GM18502 (cell line): ENCODE measurements around the gene NFYA.

Source experiments
- ATAC-seq: cut with Tn5 transposase; IDR thresholded peaks from one replicate; pipeline ENCODE4 v1.9.1; 2021; ENCODE audit warnings: mild to moderate bottlenecking; ENCODE audit not compliant: unreplicated experiment, poor library complexity

The NFYA gene

GRCh38 chr6:41071923-41072835 lies 595 bp upstream of the NFYA start, which contains the start of gene OARD1:
Gene OARD1, minus strand, starts transcription at chr6:41072356. Its CDS starts 722 bp downstream, at chr6:41071634.
- ATAC-seq, result peak; percentile 75

GRCh38 chr6:41073203-41073967 lies 611 bp downstream of the NFYA start:
- ATAC-seq, result peak; percentile 35

- ATAC-seq, result no peak
Measured at GRCh38 chr6:41073968-41074691, 1.4 kb downstream of the NFYA start.

GRCh38 chr6:41074692-41075436 lies 2.1 kb downstream of the NFYA start:
- ATAC-seq, result no peak

GRCh38 chr6:41075651-41076626 lies 3.2 kb downstream of the NFYA start:
- ATAC-seq, result no peak

GRCh38 chr6:41077536-41077935 lies 4.8 kb downstream of the NFYA start:
- no peak for ATAC-seq

- no peak for ATAC-seq
Measured at GRCh38 chr6:41078101-41078500, 5.3 kb downstream of the NFYA start.

- ATAC-seq, result no peak
Measured at GRCh38 chr6:41079080-41079479, 6.3 kb downstream of the NFYA start.

GRCh38 chr6:41080621-41081020 lies 7.8 kb downstream of the NFYA start:
- no peak for ATAC-seq

- ATAC-seq, result no peak
Measured at GRCh38 chr6:41083072-41083471, 10.3 kb downstream of the NFYA start.

- no peak for ATAC-seq
Measured at GRCh38 chr6:41085182-41085581, 12.4 kb downstream of the NFYA start.

GRCh38 chr6:41088451-41088850 lies 15.7 kb downstream of the NFYA start:
- ATAC-seq, result no peak

- ATAC-seq, result no peak
Measured at GRCh38 chr6:41090841-41091761, 18.3 kb downstream of the NFYA start.

GRCh38 chr6:41092421-41093140 lies 19.8 kb downstream of the NFYA start:
- no peak for ATAC-seq

GRCh38 chr6:41093729-41094128 lies 21.0 kb downstream of the NFYA start:
- ATAC-seq, result no peak

- ATAC-seq, result no peak
Measured at GRCh38 chr6:41097467-41098090, 24.8 kb downstream of the NFYA start.

GRCh38 chr6:41098366-41098765 lies 25.6 kb downstream of the NFYA start:
- ATAC-seq, result no peak
